K562 (cell line): ENCODE measurements around the gene GPAT3. TPM values are rescaled to one million over a fixed set of nuclear protein-coding genes. Genes with fewer than 3 reads are reported as not detected.

Experiments
- ATAC-seq: fragments of 200-7000 bp; cut with Tn5 transposase; 3 replicates; pipeline ENCODE4 v1.9.1; 2020; ENCODE audit warnings: moderate library complexity
- BruUV-seq: library from RNA; stranded (reverse); fragments of 400-500 nt; replicated peaks from 2 replicates; lab custom pipeline; 2021; lab: Mats Ljungman, UMichigan
- CTCF ChIA-PET: fragments of 300-600 bp; formaldehyde crosslinking; extraction: SDS; loops from one replicate; lab custom pipeline; 2021; ENCODE audit warnings: low intra/inter-chr PET ratio; lab: Yijun Ruan, JAX
- POLR2A ChIA-PET: fragments of 300-600, 350-650 bp; sonication (Branson Sonifier 250); formaldehyde crosslinking; extraction: SDS; loops from one replicate; lab custom pipeline; 2021; ENCODE audit warnings: antibody characterized with exemption, inconsistent platforms; lab: Yijun Ruan, JAX
- DNase-seq, 4 experiments: peaks; one replicate each; pipeline versions ENCODE4 v3.0.0 to v3.0.0-alpha.2; 2011 to 2018; ENCODE audit warnings: low spot score in 3 of 4, mixed read lengths in 3 of 4; ENCODE audit errors: extremely low read depth in 1 of 4
- FAIRE-seq: peaks from 2 replicates; lab custom pipeline; 2011; peaks lifted over from hg19 to GRCh38; lab: Jason Lieb, UNC
- H2AFZ ChIP-seq: 2 replicates; pipeline ENCODE4 v1.6.0; 2011; ENCODE audit warnings: low read depth, low read length, control low read depth, inconsistent platforms
- H3K27ac ChIP-seq: fragments of 200-600 bp; 3 replicates; pipeline ENCODE4 v1.8.0; 2011; ENCODE audit warnings: low read depth, mild to moderate bottlenecking, control low read depth, inconsistent platforms, low read length, moderate library complexity, mixed read lengths; ENCODE audit errors: extremely low read depth
- H3K27me3 ChIP-seq, 2 experiments: fragments of 300-600 bp in 1 of 2; 2 replicates in 1 of 2; 3 replicates in 1 of 2; pipeline versions ENCODE4 v1.6.0 to v1.8.0; 2011; ENCODE audit warnings: inconsistent platforms in 2 of 2, low read length in 2 of 2, mild to moderate bottlenecking in 1 of 2, mixed read lengths in 1 of 2, moderate library complexity in 1 of 2; ENCODE audit not compliant: control insufficient read depth in 2 of 2, insufficient read depth in 2 of 2
- H3K36me3 ChIP-seq: fragments of 300-600 bp; 3 replicates; pipeline ENCODE4 v1.8.0; 2011; ENCODE audit warnings: mild to moderate bottlenecking, low read length, inconsistent platforms; ENCODE audit not compliant: control insufficient read depth, insufficient read depth
- H3K4me1 ChIP-seq, 2 experiments: fragments of 200-600 bp in 1 of 2; replicated peaks in 1 of 2; 2 replicates in 1 of 2; 3 replicates in 1 of 2; pipeline versions ENCODE4 v1.5.1 to v1.8.0; 2011; ENCODE audit warnings: inconsistent platforms in 2 of 2, low read length in 2 of 2, mild to moderate bottlenecking in 1 of 2, mixed read lengths in 1 of 2, moderate library complexity in 1 of 2; ENCODE audit not compliant: control insufficient read depth in 2 of 2, insufficient read depth in 2 of 2
- H3K4me2 ChIP-seq: 2 replicates; pipeline ENCODE4 v1.6.1; 2011; ENCODE audit warnings: low read length, control low read depth, inconsistent platforms, mixed read lengths; ENCODE audit not compliant: insufficient read depth
- H3K4me3 ChIP-seq: fragments of 200-600 bp; sonication (generic), shearing (Covaris generic); 2 replicates; pipeline ENCODE4 v1.5.1; 2016; ENCODE audit warnings: control low read depth, inconsistent platforms
- H3K79me2 ChIP-seq: fragments of 200-600 bp; 3 replicates; pipeline ENCODE4 v1.8.0; 2011; ENCODE audit warnings: low read length, inconsistent platforms; ENCODE audit not compliant: control insufficient read depth, insufficient read depth
- H3K9ac ChIP-seq, 2 experiments: 2 replicates each; pipeline versions ENCODE4 v1.6.0 to v1.6.1; 2011; ENCODE audit warnings: low read depth in 2 of 2, low read length in 2 of 2, control low read depth in 1 of 2, inconsistent platforms in 1 of 2, mild to moderate bottlenecking in 1 of 2, mixed read lengths in 1 of 2; ENCODE audit not compliant: insufficient read depth in 1 of 2
- H3K9me1 ChIP-seq: one replicate; pipeline ENCODE4 v1.6.0; 2011; ENCODE audit warnings: inconsistent platforms, mild to moderate bottlenecking, low read length, moderate library complexity; ENCODE audit not compliant: control insufficient read depth, insufficient read depth
- H3K9me3 ChIP-seq: replicated peaks from 2 replicates; pipeline ENCODE4 v1.5.1; 2011; ENCODE audit warnings: low read depth, low read length, inconsistent platforms; ENCODE audit not compliant: control insufficient read depth, insufficient read depth
- H4K20me1 ChIP-seq: replicated peaks from 2 replicates; pipeline ENCODE4 v1.6.1; 2011; ENCODE audit warnings: low read length, inconsistent platforms, mixed read lengths; ENCODE audit not compliant: control insufficient read depth, insufficient read depth
- ATF1 ChIP-seq, 2 experiments: fragments of 450-650 bp in 1 of 2; IDR thresholded peaks; 2 replicates each; pipeline ENCODE4 v1.6.1; 2016; ENCODE audit warnings: missing compliant biosample characterization in 1 of 2, missing genetic modification characterization in 1 of 2
- CREBBP ChIP-seq: IDR thresholded peaks from one replicate; pipeline ENCODE4 v1.6.1; 2012; ENCODE audit warnings: low read depth, mild to moderate bottlenecking, control low read depth, inconsistent platforms, low read length
- FIP1L1 ChIP-seq: fragments of 200-400 bp; formaldehyde crosslinking; IDR thresholded peaks from 2 replicates; pipeline ENCODE4 v1.6.1; 2018; ENCODE audit warnings: mild to moderate bottlenecking, low read depth, low read length; ENCODE audit not compliant: poor library complexity, severe bottlenecking
- HNRNPK ChIP-seq: fragments of 200-400 bp; formaldehyde crosslinking; IDR thresholded peaks from one replicate; pipeline ENCODE4 v1.6.1; 2018; ENCODE audit warnings: mild to moderate bottlenecking, low read depth, low read length; ENCODE audit not compliant: poor library complexity, severe bottlenecking
- MXI1 ChIP-seq: IDR thresholded peaks from 2 replicates; pipeline ENCODE4 v1.6.1; 2011; ENCODE audit warnings: low read depth, mild to moderate bottlenecking, improper control_type of control experiment, low read length
- NR4A1 ChIP-seq, 2 experiments: fragments of 250-450 bp in 1 of 2; fragments of 450-650 bp in 1 of 2; sonication (Bioruptor Pico) in 1 of 2; IDR thresholded peaks; 2 replicates each; pipeline versions ENCODE4 v1.4.0 to v1.6.1; 2016 to 2020; ENCODE audit warnings: mild to moderate bottlenecking in 2 of 2, missing compliant biosample characterization in 1 of 2, missing genetic modification characterization in 1 of 2, moderate library complexity in 1 of 2
- RAD21 ChIP-seq, 2 experiments: fragments of 250-450 bp in 1 of 2; fragments of 450-650 bp in 1 of 2; sonication (Bioruptor Pico) in 1 of 2; formaldehyde crosslinking in 1 of 2; IDR thresholded peaks in 1 of 2; conservative IDR thresholded peaks in 1 of 2; 2 replicates each; pipeline versions ENCODE4 v1.4.0 to v1.8.0; 2020 to 2022; ENCODE audit warnings: mild to moderate bottlenecking in 2 of 2, moderate library complexity in 1 of 2
- SLC30A9 ChIP-seq: fragments of 250-450 bp; sonication (Bioruptor Pico); IDR thresholded peaks from 2 replicates; pipeline ENCODE4 v1.8.0; 2022; ENCODE audit warnings: mild to moderate bottlenecking, moderate library complexity
- TFAM ChIP-seq: fragments of 250-450 bp; sonication (Bioruptor Pico); conservative IDR thresholded peaks from 2 replicates; pipeline ENCODE4 v1.5.0; 2021; ENCODE audit warnings: mild to moderate bottlenecking, moderate library complexity
- ZNF253 ChIP-seq: fragments of 250-450 bp; sonication (Bioruptor Pico); conservative IDR thresholded peaks from 2 replicates; pipeline ENCODE4 v1.6.1; 2021; ENCODE audit warnings: mild to moderate bottlenecking
- ZSCAN29 ChIP-seq: fragments of 450-650 bp; IDR thresholded peaks from 2 replicates; pipeline ENCODE4 v1.6.1; 2017
- WGBS: fragments of 100-300 bp; shearing (Covaris generic); methylation state at CpG from one replicate; pipeline ENCODE4 v1.1.6; 2016; ENCODE audit warnings: low coverage, mixed read lengths; ENCODE audit not compliant: insufficient coverage; ENCODE audit errors: missing lambda C conversion rate; 5-methylcytosine and 5-hydroxymethylcytosine counted together
- in situ Hi-C: fragments of 300-500 bp; cut with MboI; formaldehyde crosslinking; loops from 4 replicates; pipeline ENCODE4 v1.15.0; 2018; ENCODE audit warnings: inconsistent platforms, mixed read lengths
- intact Hi-C: fragments of 100-400 bp; cut with micrococcal nuclease; formaldehyde crosslinking; loops from 2 replicates; pipeline ENCODE4 v1.14.2; 2022
- polyA plus RNA-seq, 8 experiments: library from polyadenylated mRNA; depleted of rRNA in 4 of 8; stranded (reverse) in 5 of 8; unstranded in 3 of 8; fragments of >200 nt; fragmentation: Nextera tagmentation in 2 of 8; fragmentation: Illumina TruSeq in 1 of 8; extraction: Ambion mirVana in 2 of 8; extraction: Trizol in 1 of 8; gene quantifications; 2 replicates each; pipeline versions ENCODE4 v1.2.1 to v1.2.3, GENCODE V29; 2011 to 2014; ENCODE audit warnings: inconsistent platforms in 1 of 8, missing spikeins in 1 of 8
- total RNA-seq, 7 experiments: library from RNA; depleted of rRNA in 6 of 7; stranded (reverse); fragments of >200 nt in 6 of 7; fragmentation: Illumina TruSeq in 2 of 7; extraction: Trizol in 2 of 7; gene quantifications; 2 replicates each; pipeline versions ENCODE4 v1.2.1 to v1.2.3, GENCODE V29; 2011 to 2021; ENCODE audit warnings: low replicate concordance in 1 of 7
- TF ChIP-seq, protein P1 (sequence below): fragments of 450-650 bp; IDR thresholded peaks from 2 replicates; pipeline ENCODE4 v1.6.1; 2018; ENCODE audit warnings: mild to moderate bottlenecking, low read depth; ENCODE audit not compliant: partially characterized antibody
- TF ChIP-seq, protein P2 (sequence below), 3 experiments: fragments of 200-800 bp in 1 of 3; sonication (Bioruptor generic) in 1 of 3; sonication (generic) in 1 of 3; formaldehyde crosslinking in 1 of 3; IDR thresholded peaks; 2 replicates each; pipeline versions ENCODE4 v1.6.1 to v1.8.0; 2016 to 2022; ENCODE audit warnings: mild to moderate bottlenecking in 2 of 3, missing compliant biosample characterization in 2 of 3, missing genetic modification characterization in 2 of 3, missing genetic modification reagents in 1 of 3
- TF ChIP-seq, protein P3 (sequence below): fragments of 450-650 bp; IDR thresholded peaks from one replicate; pipeline ENCODE4 v1.6.1; 2018; ENCODE audit warnings: mild to moderate bottlenecking, moderate library complexity; ENCODE audit not compliant: partially characterized antibody

The GPAT3 gene
- total and polyA plus RNA-seq, 9 of the 15 experiments (the other 6 are each of a cell fraction or from before 2014, with no cell fraction given) = 4.1 to 16.1 (median 13.1) TPM

DNA sequence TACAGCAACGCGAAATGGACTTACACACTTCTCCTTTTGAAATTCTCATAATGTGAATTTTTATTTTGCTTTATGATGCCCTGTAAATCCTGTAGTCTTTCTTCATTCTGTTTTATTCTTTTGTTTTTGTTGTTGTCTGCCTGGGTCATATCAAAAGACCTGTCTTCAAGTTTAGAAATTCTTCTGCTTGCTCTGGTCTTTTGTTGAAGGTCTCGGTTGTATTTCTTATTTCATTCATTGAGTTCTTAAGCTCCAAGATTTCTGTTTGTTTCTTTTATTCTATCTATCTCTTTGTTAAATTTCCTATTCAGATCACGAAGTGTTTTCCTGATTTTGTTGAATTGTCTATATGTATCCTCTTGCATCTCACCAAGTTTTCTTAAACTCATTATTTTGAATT is 78.1 kb downstream of the GPAT3 start (continued):
- TF ChIP-seq, protein P1, sequence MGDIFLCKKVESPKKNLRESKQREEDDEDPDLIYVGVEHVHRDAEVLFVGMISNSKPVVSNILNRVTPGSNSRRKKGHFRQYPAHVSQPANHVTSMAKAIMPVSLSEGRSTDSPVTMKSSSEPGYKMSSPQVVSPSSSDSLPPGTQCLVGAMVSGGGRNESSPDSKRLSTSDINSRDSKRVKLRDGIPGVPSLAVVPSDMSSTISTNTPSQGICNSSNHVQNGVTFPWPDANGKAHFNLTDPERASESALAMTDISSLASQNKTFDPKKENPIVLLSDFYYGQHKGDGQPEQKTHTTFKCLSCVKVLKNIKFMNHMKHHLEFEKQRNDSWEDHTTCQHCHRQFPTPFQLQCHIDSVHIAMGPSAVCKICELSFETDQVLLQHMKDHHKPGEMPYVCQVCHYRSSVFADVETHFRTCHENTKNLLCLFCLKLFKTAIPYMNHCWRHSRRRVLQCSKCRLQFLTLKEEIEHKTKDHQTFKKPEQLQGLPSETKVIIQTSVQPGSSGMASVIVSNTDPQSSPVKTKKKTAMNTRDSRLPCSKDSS = peak; percentile 70

DNA sequence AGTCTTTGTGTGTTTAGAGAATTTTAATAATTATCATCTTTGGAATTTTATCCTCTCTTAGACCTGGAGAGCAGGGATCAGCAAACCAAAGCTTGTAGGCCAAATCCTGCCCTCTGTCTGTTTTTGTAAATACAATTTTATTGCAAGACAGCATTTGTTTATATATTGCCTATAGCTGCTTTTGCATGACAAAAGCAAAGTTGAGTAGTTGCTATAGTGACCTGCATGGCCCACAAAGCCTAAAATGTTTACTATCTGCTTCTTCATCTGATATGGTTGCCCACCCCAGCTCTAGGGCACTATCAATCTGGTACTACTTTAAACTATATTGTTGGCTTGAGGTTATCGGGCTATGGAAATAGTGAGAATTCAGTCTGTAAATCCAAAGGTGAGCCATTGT is 80.3 kb downstream of the GPAT3 start:
- H3K9ac ChIP-seq = no peak overlapping the region
- no peaks in the 10 kb centered on the region for H3K79me2 ChIP-seq
- no peak overlapping the region for H3K4me2 ChIP-seq
- no peaks in the 10 kb centered on the region for H3K9me1 ChIP-seq
- H3K4me3 ChIP-seq = no peak overlapping the region
- CTCF ChIA-PET = no interaction called here
- 57% methylated on average over 1 of the region's 1 CpG for WGBS
- POLR2A ChIA-PET = no interaction called here
- BruUV-seq = no TSS peak
- no peak for DNase-seq
- peaks cover 0 to 20% of the 10 kb centered on the region in 2 experiments; a peak in 3 of 5 replicates for H3K4me1 ChIP-seq
- no peaks in the 10 kb centered on the region for H3K27me3 ChIP-seq
- no peak for ATAC-seq
- H4K20me1 ChIP-seq = no peaks in the 10 kb centered on the region
- no peaks in the 10 kb centered on the region; the same call in 2 of the 3 replicates for H3K36me3 ChIP-seq
- H3K9me3 ChIP-seq = peaks cover 12% of the 10 kb centered on the region
- in situ Hi-C loops (no loop called here), intact Hi-C loops (no loop called here)
- no peak for FAIRE-seq
- H3K27ac ChIP-seq = no peak overlapping the region
- H2AFZ ChIP-seq = no peak overlapping the region
- TF ChIP-seq TFAM (CRISPR knock-in tag) = no peak
- no peak for TF ChIP-seq SLC30A9 (CRISPR knock-in tag)
- TF ChIP-seq MXI1 = no peak
- TF ChIP-seq HNRNPK = no peak
- TF ChIP-seq ZSCAN29 = no peak
- TF ChIP-seq, protein P2, sequence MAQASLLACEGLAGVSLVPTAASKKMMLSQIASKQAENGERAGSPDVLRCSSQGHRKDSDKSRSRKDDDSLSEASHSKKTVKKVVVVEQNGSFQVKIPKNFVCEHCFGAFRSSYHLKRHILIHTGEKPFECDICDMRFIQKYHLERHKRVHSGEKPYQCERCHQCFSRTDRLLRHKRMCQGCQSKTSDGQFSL (CRISPR knock-in tag; IDR thresholded peaks at IDR 0.05) = no peak
- TF ChIP-seq, protein P2 (tag; IDR thresholded peaks at IDR 0.05) = no peak
- TF ChIP-seq RAD21 (CRISPR knock-in tag; conservative IDR thresholded peaks at IDR 0.05 in 1 of 2, IDR thresholded peaks at IDR 0.05 in 1 of 2) = no peak
- no peak for TF ChIP-seq ATF1 (CRISPR knock-in tag; IDR thresholded peaks at IDR 0.05)
- no peak for TF ChIP-seq ATF1 (tag; IDR thresholded peaks at IDR 0.05)
- TF ChIP-seq CREBBP = no peak
- no peak for TF ChIP-seq FIP1L1
- TF ChIP-seq NR4A1 (CRISPR knock-in tag; IDR thresholded peaks at IDR 0.05) = no peak
- TF ChIP-seq NR4A1 (tag; IDR thresholded peaks at IDR 0.05) = no peak
- TF ChIP-seq, protein P3, sequence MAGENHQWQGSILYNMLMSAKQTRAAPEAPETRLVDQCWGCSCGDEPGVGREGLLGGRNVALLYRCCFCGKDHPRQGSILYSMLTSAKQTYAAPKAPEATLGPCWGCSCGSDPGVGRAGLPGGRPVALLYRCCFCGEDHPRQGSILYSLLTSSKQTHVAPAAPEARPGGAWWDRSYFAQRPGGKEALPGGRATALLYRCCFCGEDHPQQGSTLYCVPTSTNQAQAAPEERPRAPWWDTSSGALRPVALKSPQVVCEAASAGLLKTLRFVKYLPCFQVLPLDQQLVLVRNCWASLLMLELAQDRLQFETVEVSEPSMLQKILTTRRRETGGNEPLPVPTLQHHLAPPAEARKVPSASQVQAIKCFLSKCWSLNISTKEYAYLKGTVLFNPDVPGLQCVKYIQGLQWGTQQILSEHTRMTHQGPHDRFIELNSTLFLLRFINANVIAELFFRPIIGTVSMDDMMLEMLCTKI = no peak
- TF ChIP-seq ZNF253 (CRISPR knock-in tag) = no peak
